Endothelial cell of umbilical vein (primary cell): Measurements from ENCODE around the gene DHX36. TPM values are rescaled to one million over a fixed set of nuclear protein-coding genes. Genes with fewer than 3 reads are reported as not detected.

Source experiments
- BruUV-seq: library from RNA; stranded (reverse); fragments of 400-500 nt; replicated peaks from 2 replicates; lab custom pipeline; 2021; lab: Mats Ljungman, UMichigan
- CTCF ChIA-PET: fragments of 300-600, 350-600 bp; sonication (Branson Sonifier 250); formaldehyde crosslinking; loops from one replicate; lab custom pipeline; 2021; ENCODE audit warnings: antibody characterized with exemption, inconsistent platforms; lab: Charles Lee
- POLR2A ChIA-PET: fragments of 300-600, 350-600 bp; sonication (Branson Sonifier 250); formaldehyde crosslinking; loops from one replicate; lab custom pipeline; 2021; ENCODE audit warnings: antibody characterized with exemption, inconsistent platforms; lab: Charles Lee
- DNase-seq: peaks from one replicate; pipeline ENCODE4 v3.0.0-alpha.2; 2011; ENCODE audit warnings: low read depth, low spot score
- FAIRE-seq: peaks from 2 replicates; lab custom pipeline; 2011; peaks lifted over from hg19 to GRCh38; lab: Jason Lieb, UNC
- H2AFZ ChIP-seq: 2 replicates; pipeline ENCODE4 v1.6.0; 2012; ENCODE audit warnings: low read depth, low read length, control low read depth, inconsistent platforms
- H3K27ac ChIP-seq: 2 replicates; pipeline ENCODE4 v1.5.1; 2011; ENCODE audit warnings: low read depth, mild to moderate bottlenecking, control low read depth, low read length, moderate library complexity; ENCODE audit not compliant: insufficient read depth
- H3K27me3 ChIP-seq, 2 experiments: 2 replicates each; pipeline versions ENCODE4 v1.6.0 to v1.6.1; 2011; ENCODE audit warnings: low read length in 2 of 2, mixed read lengths in 1 of 2; ENCODE audit not compliant: control insufficient read depth in 2 of 2, insufficient read depth in 2 of 2
- H3K36me3 ChIP-seq, 2 experiments: 2 replicates in 1 of 2; 3 replicates in 1 of 2; pipeline ENCODE4 v1.5.1; 2011; ENCODE audit warnings: low read length in 2 of 2, mild to moderate bottlenecking in 1 of 2, moderate library complexity in 1 of 2; ENCODE audit not compliant: control insufficient read depth in 2 of 2, insufficient read depth in 2 of 2; ENCODE audit errors: extremely low read depth in 1 of 2
- H3K4me1 ChIP-seq: 3 replicates; pipeline ENCODE4 v1.5.1; 2011; ENCODE audit warnings: mild to moderate bottlenecking, low read length; ENCODE audit not compliant: control insufficient read depth, insufficient read depth; ENCODE audit errors: extremely low read depth
- H3K4me2 ChIP-seq: 2 replicates; pipeline ENCODE4 v1.6.1; 2011; ENCODE audit warnings: low read length, control low read depth, mixed read lengths; ENCODE audit not compliant: insufficient read depth
- H3K4me3 ChIP-seq, 3 experiments: fragments of 200-600 bp in 1 of 3; sonication (generic), shearing (Covaris generic) in 1 of 3; replicated peaks in 1 of 3; 2 replicates each; pipeline ENCODE4 v1.5.1; 2011 to 2016; ENCODE audit warnings: control low read depth in 3 of 3, low read length in 3 of 3, mild to moderate bottlenecking in 2 of 3, inconsistent platforms in 1 of 3, low read depth in 1 of 3, moderate library complexity in 1 of 3; ENCODE audit not compliant: insufficient read depth in 1 of 3
- H3K79me2 ChIP-seq: 2 replicates; pipeline ENCODE4 v1.6.0; 2012; ENCODE audit warnings: low read length, inconsistent platforms; ENCODE audit not compliant: control insufficient read depth, insufficient read depth
- H3K9ac ChIP-seq: replicated peaks from 2 replicates; pipeline ENCODE3; 2011; ENCODE audit warnings: low read length, control low read depth; ENCODE audit not compliant: insufficient read depth; ENCODE audit errors: extremely low read depth
- H3K9me1 ChIP-seq: replicated peaks from 3 replicates; pipeline ENCODE4 v1.6.0; 2011; ENCODE audit warnings: mild to moderate bottlenecking, low read length; ENCODE audit not compliant: control insufficient read depth, insufficient read depth; ENCODE audit errors: extremely low read depth
- H3K9me3 ChIP-seq: replicated peaks from 2 replicates; pipeline ENCODE4 v1.5.1; 2012; ENCODE audit warnings: low read length, inconsistent platforms; ENCODE audit not compliant: control insufficient read depth, insufficient read depth
- H4K20me1 ChIP-seq: replicated peaks from 2 replicates; pipeline ENCODE3; 2011; ENCODE audit warnings: mild to moderate bottlenecking, low read length; ENCODE audit not compliant: control insufficient read depth, insufficient read depth; ENCODE audit errors: extremely low read depth
- EZH2 ChIP-seq: IDR thresholded peaks from 2 replicates; pipeline ENCODE4 v1.6.1; 2012; ENCODE audit warnings: borderline replicate concordance, low read depth, mild to moderate bottlenecking, moderate library complexity, low read length, inconsistent platforms; ENCODE audit not compliant: severe bottlenecking
- FOS ChIP-seq: IDR thresholded peaks from 2 replicates; pipeline ENCODE4 v1.6.1; 2011; ENCODE audit warnings: mild to moderate bottlenecking, low read length, moderate library complexity, borderline replicate concordance; ENCODE audit not compliant: insufficient read depth
- GATA2 ChIP-seq: IDR thresholded peaks from 2 replicates; pipeline ENCODE4 v1.7.0; 2011; ENCODE audit warnings: low read depth, mild to moderate bottlenecking, moderate library complexity, mixed read lengths, low read length; ENCODE audit not compliant: insufficient read length, insufficient read depth
- JUN ChIP-seq: IDR thresholded peaks from 2 replicates; pipeline ENCODE4 v1.6.1; 2011; ENCODE audit warnings: borderline replicate concordance, low read depth; ENCODE audit not compliant: insufficient read length, insufficient read depth
- MAX ChIP-seq: IDR thresholded peaks from 2 replicates; pipeline ENCODE4 v1.6.1; 2011; ENCODE audit not compliant: insufficient read depth, insufficient read length
- MYC ChIP-seq: IDR thresholded peaks from one replicate; pipeline ENCODE4 v1.6.1; 2011; ENCODE audit warnings: mild to moderate bottlenecking, low read depth, low read length
- POLR2A ChIP-seq: IDR thresholded peaks from 2 replicates; pipeline ENCODE4 v1.6.1; 2012; ENCODE audit warnings: low read depth, mild to moderate bottlenecking, control low read depth, low read length
- POLR2AphosphoS5 ChIP-seq: IDR thresholded peaks from 2 replicates; pipeline ENCODE4 v1.6.1; 2012; ENCODE audit warnings: low read depth, mild to moderate bottlenecking, control low read depth, low read length, moderate library complexity; ENCODE audit not compliant: insufficient read depth
- dilution Hi-C: fragments of 300-500 bp; cut with MboI; formaldehyde crosslinking; loops from one replicate; pipeline ENCODE4 v1.15.0; 2019; ENCODE audit warnings: low sequenced_read_pairs; ENCODE audit not compliant: extremely low pct_ligation_motif_present
- intact Hi-C: fragments of 100-400 bp; cut with micrococcal nuclease; formaldehyde crosslinking; loops from one replicate; pipeline ENCODE4 v1.10.0; 2022
- polyA plus RNA-seq, 4 experiments: library from polyadenylated mRNA; depleted of rRNA in 3 of 4; stranded (reverse) in 3 of 4; unstranded in 1 of 4; fragments of >200 nt; gene quantifications; 2 replicates each; pipeline versions ENCODE4 v1.2.1 to v1.2.3, GENCODE V29; 2011 to 2012; ENCODE audit warnings: missing spikeins in 1 of 4
- total RNA-seq: library from RNA; stranded (reverse); gene quantifications from 2 replicates; pipeline ENCODE4 v1.2.3, GENCODE V29; 2021
- TF ChIP-seq, protein P1 (sequence below), 2 donors: IDR thresholded peaks; 1 replicate in 1 of 2; 2 replicates in 1 of 2; pipeline ENCODE4 v1.5.1; 2011; ENCODE audit warnings: low read length in 2 of 2, mild to moderate bottlenecking in 2 of 2, moderate library complexity in 2 of 2, control low read depth in 1 of 2, inconsistent platforms in 1 of 2, low read depth in 1 of 2; ENCODE audit not compliant: insufficient read depth in 1 of 2; ENCODE audit errors: extremely low read depth in 1 of 2

DHX36 gene
- total and polyA plus RNA-seq, 2 donors (not counting 3 experiments of a cell fraction or from before 2014, with no cell fraction given) = 19.6 to 52.7 TPM

DNA sequence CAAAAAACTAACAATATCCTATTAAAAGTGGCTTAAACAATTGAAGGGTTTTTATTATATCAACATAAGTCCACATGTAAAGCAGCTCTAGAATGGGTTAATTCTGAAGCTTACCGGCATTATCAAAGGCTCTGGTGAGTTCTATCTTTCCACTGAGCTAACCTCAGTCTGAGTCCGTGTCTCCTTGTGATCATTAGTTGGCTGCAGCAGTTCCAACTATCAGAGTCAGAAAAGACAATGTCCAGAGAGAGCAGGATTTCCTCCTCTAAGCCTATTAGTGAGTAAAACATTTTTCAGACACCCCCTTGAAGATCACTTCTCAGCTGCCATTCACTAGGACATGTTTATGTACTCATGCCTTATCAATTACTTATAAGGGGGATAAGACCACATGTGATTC lies 49.9 kb downstream of the DHX36 start:
- peaks cover 7 to 14% of the 10 kb centered on the region in 2 experiments for H3K36me3 ChIP-seq

More for the DNA sequence above, 49.9 kb downstream of the DHX36 start:
- no peak overlapping the region for H3K27ac ChIP-seq
- no peak overlapping the region for H3K4me2 ChIP-seq
- H4K20me1 ChIP-seq = no peaks in the 10 kb centered on the region
- no peaks in the 10 kb centered on the region for H3K27me3 ChIP-seq
- POLR2A ChIA-PET = no interaction called here
- dilution Hi-C loops = no loop called here
- DNase-seq (no peak), FAIRE-seq (no peak)
- no peaks in the 10 kb centered on the region for H3K79me2 ChIP-seq
- no peak for TF ChIP-seq JUN
- TF ChIP-seq MYC = no peak
- TF ChIP-seq EZH2 = no peak
- TF ChIP-seq FOS = no peak
- no peak for TF ChIP-seq POLR2A
- TF ChIP-seq, protein P1, sequence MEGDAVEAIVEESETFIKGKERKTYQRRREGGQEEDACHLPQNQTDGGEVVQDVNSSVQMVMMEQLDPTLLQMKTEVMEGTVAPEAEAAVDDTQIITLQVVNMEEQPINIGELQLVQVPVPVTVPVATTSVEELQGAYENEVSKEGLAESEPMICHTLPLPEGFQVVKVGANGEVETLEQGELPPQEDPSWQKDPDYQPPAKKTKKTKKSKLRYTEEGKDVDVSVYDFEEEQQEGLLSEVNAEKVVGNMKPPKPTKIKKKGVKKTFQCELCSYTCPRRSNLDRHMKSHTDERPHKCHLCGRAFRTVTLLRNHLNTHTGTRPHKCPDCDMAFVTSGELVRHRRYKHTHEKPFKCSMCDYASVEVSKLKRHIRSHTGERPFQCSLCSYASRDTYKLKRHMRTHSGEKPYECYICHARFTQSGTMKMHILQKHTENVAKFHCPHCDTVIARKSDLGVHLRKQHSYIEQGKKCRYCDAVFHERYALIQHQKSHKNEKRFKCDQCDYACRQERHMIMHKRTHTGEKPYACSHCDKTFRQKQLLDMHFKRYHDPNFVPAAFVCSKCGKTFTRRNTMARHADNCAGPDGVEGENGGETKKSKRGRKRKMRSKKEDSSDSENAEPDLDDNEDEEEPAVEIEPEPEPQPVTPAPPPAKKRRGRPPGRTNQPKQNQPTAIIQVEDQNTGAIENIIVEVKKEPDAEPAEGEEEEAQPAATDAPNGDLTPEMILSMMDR (IDR thresholded peaks at IDR 0.05; ENCODE audit: extremely low read depth in 1 of 2, insufficient read depth in 1 of 2, low read depth in 1 of 2, low read length in 2 of 2) = no peak
- no peak for TF ChIP-seq GATA2
- no peak for TF ChIP-seq POLR2AphosphoS5
- no peak for TF ChIP-seq MAX
- no peak overlapping the region for H2AFZ ChIP-seq
- no TSS peak for BruUV-seq
- H3K4me1 ChIP-seq = no peaks in the 10 kb centered on the region
- no peaks in the 10 kb centered on the region for H3K9me1 ChIP-seq
- intact Hi-C loops = no loop called here
- CTCF ChIA-PET = interaction anchor here (1.0 to 1.3 kb wide), 2 partner anchors 21 to 31 kb away, joined by 3 read pairs; no protein-coding TSS in a partner anchor
- H3K9ac ChIP-seq = no peak overlapping the region
- H3K9me3 ChIP-seq = no peaks in the 10 kb centered on the region
- no peak overlapping the region for H3K4me3 ChIP-seq
